Middle frontal gyrus (tissue), 1 donor: ENCODE data around the gene PCDH9.
"Not testable (repeated sequence)": the region's sequence is repeated elsewhere in the genome, so short reads cannot be mapped to it uniquely, and the experiment has no call there.

Experiments used
- DNase-seq: peaks from one replicate; pipeline ENCODE4 v3.0.0-alpha.2; 2015; ENCODE audit warnings: low spot score; ENCODE audit errors: extremely low spot score

Gene PCDH9

DNA sequence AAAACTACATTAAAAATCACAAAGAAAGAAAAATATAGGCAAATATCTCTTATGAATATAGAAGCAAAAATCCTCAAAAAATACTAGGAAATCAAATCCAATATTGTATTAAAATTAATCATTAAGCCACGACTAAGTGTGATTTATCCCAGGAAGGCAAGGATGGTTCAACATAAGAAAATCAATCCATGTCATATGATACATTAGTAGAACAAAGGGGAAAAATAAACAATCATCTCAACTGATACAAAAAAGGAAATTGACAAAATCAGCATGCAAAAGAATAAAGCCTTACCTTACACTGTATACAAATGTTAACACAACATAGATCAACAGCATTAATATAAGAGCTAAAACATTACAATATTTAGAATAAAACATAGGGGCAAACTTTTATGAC is 933.3 kb downstream of the PCDH9 start:
- DNase-seq, result no peak

- no peak for DNase-seq
Measured at GRCh38 chr13:66296328-66296727, 933.8 kb downstream of the PCDH9 start.

DNA sequence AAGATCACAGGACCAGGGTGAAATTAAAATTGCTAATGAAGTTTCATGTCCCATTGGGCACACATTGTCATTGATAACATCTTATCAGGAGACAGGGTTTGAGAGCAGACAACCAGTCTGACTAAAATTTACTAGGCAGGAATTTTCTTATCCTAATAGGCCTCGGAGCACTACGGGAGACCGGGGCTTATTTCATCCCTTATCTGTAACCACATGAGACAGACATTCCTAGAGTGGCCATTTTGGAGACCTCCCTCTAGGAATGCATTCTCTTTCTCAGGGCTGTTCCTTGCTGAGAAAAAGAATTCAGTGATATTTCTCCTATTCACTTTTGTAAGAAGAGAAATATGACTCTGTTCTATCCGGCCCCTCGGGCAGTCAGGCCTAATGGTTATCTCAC is 943.3 kb downstream of the PCDH9 start:
- DNase-seq, result not testable (repeated sequence)

GRCh38 chr13:66275416-66275815 is 954.7 kb downstream of the PCDH9 start:
- DNase-seq, result no peak

GRCh38 chr13:66273011-66273410 is 957.1 kb downstream of the PCDH9 start:
- DNase-seq, result no peak

DNA sequence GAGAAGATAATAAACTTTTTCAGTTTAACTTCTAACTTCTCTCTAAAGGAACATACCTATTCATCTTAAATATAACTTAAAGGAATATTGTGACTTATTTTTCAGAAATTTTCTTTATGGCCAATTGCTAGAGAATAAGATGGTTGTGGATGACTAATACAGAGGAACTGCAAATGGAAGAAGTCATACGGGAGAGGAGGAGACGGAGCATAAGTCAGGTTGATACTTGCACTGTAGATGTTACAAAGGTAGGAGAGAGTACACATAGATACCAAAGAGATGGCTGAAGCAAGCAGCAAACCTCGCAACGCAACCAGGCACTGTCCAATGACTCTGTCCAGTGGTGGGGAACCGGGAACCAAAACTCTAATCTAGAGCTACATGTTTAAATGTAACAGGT is 963.4 kb downstream of the PCDH9 start:
- no peak for DNase-seq

DNA sequence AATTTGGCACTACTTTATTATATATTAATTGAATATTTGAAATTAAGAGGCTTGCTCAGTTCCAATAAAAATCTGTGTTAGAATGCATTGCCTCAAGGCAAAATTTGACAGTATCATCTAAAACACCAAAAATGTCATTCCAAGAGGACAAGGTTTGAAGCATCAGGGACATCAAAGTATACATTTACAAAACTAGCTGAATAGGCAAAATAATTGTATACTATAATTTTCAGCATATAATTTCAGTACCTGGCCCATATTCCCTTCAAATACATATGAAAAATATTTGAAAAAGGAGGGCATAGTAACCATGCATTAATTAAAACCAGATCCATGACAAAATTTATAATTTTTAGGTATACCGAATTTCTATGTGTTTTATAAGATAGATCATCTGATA is 963.8 kb downstream of the PCDH9 start:
- DNase-seq, result no peak

- no peak for DNase-seq
Measured at GRCh38 chr13:66265371-66265770, 964.8 kb downstream of the PCDH9 start.

DNA sequence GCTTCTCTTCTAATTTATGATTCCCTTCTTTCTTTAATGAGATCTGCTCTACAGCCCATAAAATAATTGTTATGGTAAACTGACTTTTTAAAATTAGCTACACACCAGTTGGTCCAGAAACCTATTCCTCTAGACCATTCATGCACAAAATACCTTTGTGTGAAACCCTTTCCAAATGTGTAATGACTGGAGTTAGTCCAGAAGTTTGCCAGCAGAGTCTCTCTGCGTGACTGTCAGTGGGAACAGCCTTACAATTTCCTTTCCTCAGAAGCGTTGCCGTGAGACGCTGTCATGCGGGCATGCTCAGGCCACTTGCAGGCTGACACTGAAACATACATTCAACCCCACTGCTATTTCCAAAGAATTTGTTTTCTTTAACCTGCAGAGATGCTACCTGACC is 965.2 kb downstream of the PCDH9 start:
- DNase-seq, result no peak

DNA sequence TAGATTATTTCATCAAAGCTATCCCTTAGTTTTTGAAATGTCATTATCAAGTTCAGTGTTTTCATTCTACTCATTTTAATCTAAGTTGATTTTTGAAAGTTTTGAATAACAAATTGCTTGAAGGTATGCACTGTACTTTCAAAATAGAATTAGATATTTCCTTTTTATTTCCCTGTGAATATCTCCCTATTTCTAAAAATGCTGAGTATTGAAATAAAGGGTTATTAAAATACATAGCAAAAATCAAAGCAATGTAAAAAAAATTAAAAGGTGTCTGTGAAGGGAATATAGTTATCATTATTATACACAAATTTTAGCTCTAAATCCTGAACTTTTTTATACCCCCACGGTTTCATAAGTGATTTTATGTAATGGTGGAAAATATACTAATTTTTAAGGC is 967.8 kb downstream of the PCDH9 start:
- DNase-seq, result no peak

DNA sequence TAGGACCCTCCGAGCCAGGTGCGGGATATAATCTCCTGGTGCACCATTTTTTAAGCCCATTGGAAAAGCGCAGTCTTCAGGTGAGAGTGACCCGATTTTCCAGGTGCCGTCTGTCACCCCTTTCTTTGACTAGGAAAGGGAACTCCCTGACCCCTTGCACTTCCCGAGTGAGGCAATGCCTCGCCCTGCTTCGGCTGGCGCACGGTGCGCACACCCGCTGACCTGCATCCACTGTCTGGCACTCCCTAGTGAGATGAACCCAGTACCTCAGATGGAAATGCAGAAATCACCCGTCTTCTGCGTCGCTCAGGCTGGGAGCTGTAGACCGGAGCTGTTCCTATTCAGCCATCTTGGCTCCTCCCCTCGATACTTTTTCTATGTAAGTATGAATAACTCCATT is 970.7 kb downstream of the PCDH9 start:
- not testable (repeated sequence) for DNase-seq
